HepG2 (cell line): ENCODE results near the gene ARHGAP5. TPM values are rescaled to one million over a fixed set of nuclear protein-coding genes. Genes with fewer than 3 reads are reported as not detected.
A peak's percentile ranks its signal among the peaks of the same experiment; 100 is the strongest.

Experiments used
- BATF2 ChIP-seq: sonication (generic); formaldehyde crosslinking; IDR thresholded peaks from 2 replicates; pipeline ENCODE4 v1.8.0; 2022; ENCODE audit warnings: mild to moderate bottlenecking, missing genetic modification reagents, moderate library complexity
- DZIP1 ChIP-seq: sonication (generic); formaldehyde crosslinking; IDR thresholded peaks from 2 replicates; pipeline ENCODE4 v1.5.0; 2020; ENCODE audit warnings: mild to moderate bottlenecking, missing genetic modification reagents
- ERF ChIP-seq: IDR thresholded peaks from 2 replicates; pipeline ENCODE4 v1.6.1; 2018; ENCODE audit warnings: missing biosample characterization, missing genetic modification reagents
- HMGXB3 ChIP-seq: sonication (generic); formaldehyde crosslinking; IDR thresholded peaks from 2 replicates; pipeline ENCODE4 v1.4.0; 2020; ENCODE audit warnings: missing genetic modification reagents, borderline replicate concordance
- MAZ ChIP-seq, 2 experiments: sonication (generic) in 1 of 2; formaldehyde crosslinking in 1 of 2; IDR thresholded peaks; 2 replicates each; pipeline versions ENCODE4 v1.5.0 to v1.6.1; 2012 to 2020; ENCODE audit warnings: low read depth in 2 of 2, mild to moderate bottlenecking in 2 of 2, borderline replicate concordance in 1 of 2, improper control_type of control experiment in 1 of 2, low read length in 1 of 2, missing genetic modification reagents in 1 of 2, moderate library complexity in 1 of 2
- PHF21A ChIP-seq: sonication (generic); formaldehyde crosslinking; IDR thresholded peaks from 2 replicates; pipeline ENCODE4 v1.5.0; 2020; ENCODE audit warnings: mild to moderate bottlenecking, missing genetic modification reagents
- SMYD3 ChIP-seq: sonication (generic); formaldehyde crosslinking; IDR thresholded peaks from 2 replicates; pipeline ENCODE4 v1.8.1; 2023; ENCODE audit warnings: mild to moderate bottlenecking, missing genetic modification reagents
- SNAPC4 ChIP-seq: sonication (generic); formaldehyde crosslinking; IDR thresholded peaks from 2 replicates; pipeline ENCODE4 v1.4.0; 2020; ENCODE audit warnings: mild to moderate bottlenecking, missing genetic modification reagents
- SP1 ChIP-seq, 2 experiments: fragments of 450-650 bp in 1 of 2; sonication (generic) in 1 of 2; formaldehyde crosslinking in 1 of 2; IDR thresholded peaks; 2 replicates each; pipeline versions ENCODE4 v1.4.0 to v1.6.1; 2016 to 2020; ENCODE audit warnings: missing genetic modification reagents in 1 of 2
- ZNF207 ChIP-seq: fragments of 450-650 bp; IDR thresholded peaks from 2 replicates; pipeline ENCODE4 v1.6.1; 2016; ENCODE audit warnings: antibody characterized with exemption, borderline replicate concordance
- ZNF879 ChIP-seq: sonication (generic); formaldehyde crosslinking; IDR thresholded peaks from 2 replicates; pipeline ENCODE4 v1.8.1; 2023; ENCODE audit warnings: missing genetic modification reagents
- ZSCAN5A ChIP-seq: sonication (generic); formaldehyde crosslinking; IDR thresholded peaks from 2 replicates; pipeline ENCODE4 v1.8.0; 2022; ENCODE audit warnings: mild to moderate bottlenecking, missing genetic modification reagents, borderline replicate concordance
- polyA plus RNA-seq, 8 experiments: library from polyadenylated mRNA; depleted of rRNA in 3 of 8; stranded (reverse) in 7 of 8; unstranded in 1 of 8; fragments of >200 nt; fragmentation: Illumina TruSeq in 4 of 8; extraction: Trizol in 4 of 8; gene quantifications; 2 replicates each; pipeline versions ENCODE4 v1.2.1 to v1.2.3, GENCODE V29; 2011 to 2016; ENCODE audit warnings: low read depth in 4 of 8, missing spikeins in 1 of 8, mixed read lengths in 1 of 8; ENCODE audit not compliant: insufficient read depth in 1 of 8
- total RNA-seq, 5 experiments: library from RNA; depleted of rRNA; stranded (reverse); fragments of >200 nt; fragmentation: Illumina TruSeq; extraction: Trizol; gene quantifications; 2 replicates each; pipeline ENCODE4 v1.2.3, GENCODE V29; 2016; ENCODE audit warnings: low read depth in 1 of 5

The ARHGAP5 gene
- total and polyA plus RNA-seq, 2 of the 13 experiments (the other 11 are each of a cell fraction or from before 2014, with no cell fraction given), result 33.7 to 144 TPM

- TF ChIP-seq SNAPC4 (CRISPR knock-in tag) (peak; percentile 100), HMGXB3 (CRISPR knock-in tag) (peak; percentile 87), MAZ (IDR thresholded peaks at IDR 0.05; ENCODE audit: borderline replicate concordance, low read depth, low read length) (peak; percentile 91; the same call in 1 of the 2 replicates), MAZ (CRISPR knock-in tag; IDR thresholded peaks at IDR 0.05; ENCODE audit: low read depth) (peak; percentile 69), SMYD3 (CRISPR knock-in tag) (peak; percentile 98), ERF (peak; percentile 88), SP1 (IDR thresholded peaks at IDR 0.05) (no peak), SP1 (CRISPR knock-in tag; IDR thresholded peaks at IDR 0.05) (peak; percentile 94), ZSCAN5A (peak; percentile 99), PHF21A (CRISPR knock-in tag) (peak; percentile 89; the same call in 1 of the 2 replicates), ZNF207 (no peak), BATF2 (CRISPR knock-in tag) (no peak), ZNF879 (CRISPR knock-in tag) (0 out of 2 replicates have a peak, but pooled peaks have one; percentile 40), DZIP1 (CRISPR knock-in tag) (no peak)
These were observed 126.1 kb downstream of the ARHGAP5 start, which contains the start of gene RNU6-8 (continued) for GRCh38 chr14:32202998-32203882.
